Upper lobe of left lung (tissue), 6 donors: ENCODE measurements around the gene RINL. TPM values are rescaled to one million over a fixed set of nuclear protein-coding genes. Genes with fewer than 3 reads are reported as not detected.

Experiments used
- ATAC-seq, 2 donors: fragments of 200-7000 bp; cut with Tn5 transposase; one replicate each; pipeline ENCODE4 v1.9.1; 2022; ENCODE audit warnings: mild to moderate bottlenecking in 2 of 2, moderate library complexity in 2 of 2; ENCODE audit not compliant: low FRiP score in 2 of 2
- DNase-seq, 2 donors: peaks; one replicate each; pipeline ENCODE4 v3.0.0-alpha.2; 2019 to 2020
- H3K27ac ChIP-seq, 4 donors: fragments of 200-600 bp; sonication (generic); one replicate each; pipeline ENCODE4 v1.5.1; 2016 to 2019
- H3K27me3 ChIP-seq, 4 donors: fragments of 200-600 bp; sonication (generic); one replicate each; pipeline ENCODE4 v1.5.1; 2017 to 2019
- H3K36me3 ChIP-seq, 4 donors: fragments of 200-600 bp; sonication (generic); one replicate each; pipeline ENCODE4 v1.5.1; 2016 to 2019
- H3K4me1 ChIP-seq, 4 donors: fragments of 200-600 bp; sonication (generic); one replicate each; pipeline ENCODE4 v1.5.1; 2018 to 2019
- H3K4me3 ChIP-seq, 4 donors: fragments of 200-600 bp; sonication (generic); one replicate each; pipeline ENCODE4 v1.5.1; 2017 to 2019; ENCODE audit warnings: mild to moderate bottlenecking in 2 of 4, moderate library complexity in 1 of 4
- H3K9me3 ChIP-seq, 4 donors: fragments of 200-600 bp; sonication (generic); one replicate each; pipeline ENCODE4 v1.5.1; 2018 to 2019
- EP300 ChIP-seq, 4 donors: sonication (generic); formaldehyde crosslinking; IDR thresholded peaks; one replicate each; pipeline ENCODE4 v1.5.1; 2017; ENCODE audit warnings: antibody characterized with exemption in 4 of 4, control low read depth in 2 of 4
- POLR2A ChIP-seq, 4 donors: fragments of 450-650 bp; IDR thresholded peaks; one replicate each; pipeline ENCODE4 v1.5.1; 2016 to 2017; ENCODE audit warnings: antibody characterized with exemption in 4 of 4, mild to moderate bottlenecking in 2 of 4
- POLR2AphosphoS5 ChIP-seq, 2 donors: sonication (generic); formaldehyde crosslinking; IDR thresholded peaks; one replicate each; pipeline ENCODE4 v1.5.1; 2017; ENCODE audit warnings: antibody characterized with exemption in 2 of 2
- WGBS, 2 donors: methylation state at CpG; one replicate each; pipeline ENCODE4 v1.1.5; 2017 to 2018; 5-methylcytosine and 5-hydroxymethylcytosine counted together
- total RNA-seq, 6 donors: library from RNA; depleted of rRNA in 4 of 6; stranded (reverse); fragments of >200 nt in 4 of 6; gene quantifications; one replicate each; pipeline versions ENCODE4 v1.1.0 to v1.2.1, GENCODE V29; 2016 to 2021
- TF ChIP-seq, protein P1 (sequence below), 6 experiments: fragments of 450-650 bp in 4 of 6; fragments of 200-600 bp in 2 of 6; sonication (generic) in 2 of 6; IDR thresholded peaks; one replicate each; pipeline ENCODE4 v1.5.1; 2016 to 2019; ENCODE audit warnings: antibody characterized with exemption in 6 of 6
- donor health status: DM: no; HTN: no; CAD: no; lungs with moderate emphysema.
- donor health status: DM: no; HTN: yes; CAD: no; lungs with severe emphysema.

Gene RINL
- total RNA-seq, 6 donors from 2014 or later: 8.7 to 23.1 (median 13.2) TPM

DNA sequence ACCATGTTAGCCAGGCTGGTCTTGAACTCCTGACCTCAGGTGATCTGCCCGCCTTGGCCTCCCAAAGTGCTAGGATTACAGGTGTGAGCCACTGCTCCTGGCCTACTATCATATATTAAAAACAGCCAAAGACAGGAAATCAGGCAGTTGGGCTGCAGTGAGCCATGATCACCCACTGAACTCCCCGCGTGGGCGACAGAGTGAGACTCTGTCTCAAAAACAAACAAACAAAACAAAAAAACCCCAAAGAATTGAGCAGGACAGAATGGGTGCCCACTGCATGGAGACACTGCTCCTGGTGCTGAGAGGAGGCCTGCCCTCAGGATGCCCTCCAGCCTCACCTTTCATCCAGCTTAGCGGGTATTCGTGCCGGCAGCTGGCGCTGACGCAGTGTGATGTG lies 5.2 kb upstream of the RINL start:
- no peak overlapping the region for H3K4me3 ChIP-seq
- peaks cover 5 to 6% (median 6%) of the 10 kb centered on the region in 4 donors for H3K4me1 ChIP-seq
- ATAC-seq (no peak), DNase-seq (no peak)
- H3K36me3 ChIP-seq: peaks cover 0 to 65% (median 38%) of the 10 kb centered on the region in 4 donors
- WGBS, 2 donors: 95 to 96% methylated on average over 9 of the region's 9 CpGs
- no peaks in the 10 kb centered on the region for H3K27me3 ChIP-seq
- TF ChIP-seq, protein P1, sequence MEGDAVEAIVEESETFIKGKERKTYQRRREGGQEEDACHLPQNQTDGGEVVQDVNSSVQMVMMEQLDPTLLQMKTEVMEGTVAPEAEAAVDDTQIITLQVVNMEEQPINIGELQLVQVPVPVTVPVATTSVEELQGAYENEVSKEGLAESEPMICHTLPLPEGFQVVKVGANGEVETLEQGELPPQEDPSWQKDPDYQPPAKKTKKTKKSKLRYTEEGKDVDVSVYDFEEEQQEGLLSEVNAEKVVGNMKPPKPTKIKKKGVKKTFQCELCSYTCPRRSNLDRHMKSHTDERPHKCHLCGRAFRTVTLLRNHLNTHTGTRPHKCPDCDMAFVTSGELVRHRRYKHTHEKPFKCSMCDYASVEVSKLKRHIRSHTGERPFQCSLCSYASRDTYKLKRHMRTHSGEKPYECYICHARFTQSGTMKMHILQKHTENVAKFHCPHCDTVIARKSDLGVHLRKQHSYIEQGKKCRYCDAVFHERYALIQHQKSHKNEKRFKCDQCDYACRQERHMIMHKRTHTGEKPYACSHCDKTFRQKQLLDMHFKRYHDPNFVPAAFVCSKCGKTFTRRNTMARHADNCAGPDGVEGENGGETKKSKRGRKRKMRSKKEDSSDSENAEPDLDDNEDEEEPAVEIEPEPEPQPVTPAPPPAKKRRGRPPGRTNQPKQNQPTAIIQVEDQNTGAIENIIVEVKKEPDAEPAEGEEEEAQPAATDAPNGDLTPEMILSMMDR (IDR thresholded peaks at IDR 0.05): no peak
- TF ChIP-seq POLR2AphosphoS5 (IDR thresholded peaks at IDR 0.05): no peak
- TF ChIP-seq POLR2A (IDR thresholded peaks at IDR 0.05): no peak
- TF ChIP-seq EP300 (IDR thresholded peaks at IDR 0.05): no peak
- no peak overlapping the region for H3K27ac ChIP-seq
- no peaks in the 10 kb centered on the region for H3K9me3 ChIP-seq

DNA sequence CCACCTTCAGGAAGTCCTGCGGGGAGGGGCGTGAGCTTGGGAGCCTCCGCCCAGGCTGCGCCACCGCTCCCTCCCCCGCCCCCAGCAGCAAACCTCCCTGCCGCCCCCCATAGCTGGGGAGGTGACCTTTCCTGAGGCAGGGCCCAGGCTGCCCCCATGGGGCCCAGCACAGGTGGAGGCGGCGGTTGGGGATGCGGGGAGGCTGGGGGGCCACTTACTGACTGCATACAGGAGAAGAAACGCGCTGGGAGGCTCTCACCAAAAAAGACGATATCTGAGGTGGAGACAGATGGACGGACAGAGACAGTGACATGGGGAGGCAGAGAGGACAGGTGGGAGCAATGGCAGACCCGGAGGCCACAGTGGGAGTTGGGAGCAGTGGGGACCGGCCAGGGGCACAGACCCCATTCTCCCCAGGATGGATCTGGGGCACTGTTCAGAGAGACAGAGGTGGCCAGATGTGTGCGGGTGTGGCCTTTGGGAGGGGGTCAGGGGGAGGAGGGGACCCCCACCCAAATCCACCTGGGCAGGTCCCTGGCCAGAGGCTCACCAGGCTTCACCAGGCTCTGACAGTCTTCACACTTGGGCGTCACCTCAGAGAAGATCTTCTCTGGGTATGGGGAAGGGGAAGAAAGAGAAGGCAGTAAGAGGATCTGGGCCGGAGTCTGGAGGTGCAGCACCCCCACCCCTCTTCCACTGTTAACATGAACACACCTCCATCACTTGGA lies 3.0 kb upstream of the RINL start:
- ATAC-seq (no peak), DNase-seq (peak in 1 of 2 donors; percentile 80)
- Histone ChIP-seq H3K27me3 (no peaks in the 10 kb centered on the region), H3K27ac (no peak overlapping the region), H3K36me3 (peaks cover 0 to 51% (median 31%) of the 10 kb centered on the region in 4 donors), H3K9me3 (no peaks in the 10 kb centered on the region), H3K4me1 (peaks cover 16 to 19% (median 16%) of the 10 kb centered on the region in 4 donors), H3K4me3 (no peak overlapping the region)
- WGBS, 2 donors: 96% methylated on average over 12 to 16 of the region's 19 CpGs
- TF ChIP-seq, protein P1 (IDR thresholded peaks at IDR 0.05): no peak
- no peak for TF ChIP-seq POLR2AphosphoS5 (IDR thresholded peaks at IDR 0.05)
- TF ChIP-seq POLR2A (IDR thresholded peaks at IDR 0.05): no peak
- TF ChIP-seq EP300 (IDR thresholded peaks at IDR 0.05): no peak

DNA sequence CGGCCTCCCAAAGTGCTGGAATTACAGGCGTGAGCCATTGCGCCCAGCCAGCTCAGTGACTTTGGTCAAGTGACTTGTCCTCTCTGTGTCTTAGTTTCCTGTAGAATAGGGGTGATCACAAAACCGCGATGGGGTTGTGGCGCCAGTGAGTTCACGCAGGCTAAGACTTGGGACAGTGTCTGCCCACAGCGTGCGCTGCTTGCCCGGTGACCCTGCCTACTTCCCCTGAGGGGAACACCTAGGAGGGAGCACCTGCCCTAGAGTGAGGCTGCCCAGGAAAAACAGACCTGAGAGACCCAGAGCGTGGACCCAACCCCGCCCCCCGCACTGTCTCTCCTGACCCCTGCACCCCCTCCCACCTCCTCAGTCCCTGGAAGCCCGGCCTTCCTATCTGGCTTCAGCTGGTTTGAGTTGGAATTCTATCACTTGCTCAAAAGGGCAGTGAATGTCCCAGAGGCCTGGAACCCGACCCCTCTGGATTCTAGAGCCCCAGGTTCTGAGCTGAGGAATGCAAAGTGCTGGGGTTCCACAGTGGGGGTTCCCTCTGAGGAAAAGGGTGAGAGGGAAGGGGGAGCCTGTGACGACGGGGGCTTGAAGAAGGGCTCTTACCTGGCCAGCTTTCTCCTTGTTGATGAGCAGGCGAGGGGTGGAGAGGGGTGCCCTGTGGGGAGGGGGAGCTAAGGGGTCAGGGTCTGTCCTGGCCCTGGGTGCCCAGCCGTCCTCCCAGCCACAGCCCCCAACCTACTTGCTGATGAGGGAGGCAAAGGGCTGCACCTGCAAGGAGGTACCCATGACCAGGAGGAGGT lies 2.2 kb upstream of the RINL start:
- no peak overlapping the region for H3K4me3 ChIP-seq
- no peaks in the 10 kb centered on the region for H3K27me3 ChIP-seq
- WGBS, 2 donors: 93 to 94% methylated on average over 6 to 19 of the region's 19 CpGs
- H3K9me3 ChIP-seq: no peaks in the 10 kb centered on the region
- no peak for TF ChIP-seq POLR2A (IDR thresholded peaks at IDR 0.05)
- TF ChIP-seq, protein P1 (IDR thresholded peaks at IDR 0.05): no peak
- TF ChIP-seq EP300 (IDR thresholded peaks at IDR 0.05): no peak
- no peak for TF ChIP-seq POLR2AphosphoS5 (IDR thresholded peaks at IDR 0.05)
- ATAC-seq (no peak), DNase-seq (no peak)
- H3K27ac ChIP-seq: no peak overlapping the region
- H3K36me3 ChIP-seq: peaks cover 0 to 51% (median 31%) of the 10 kb centered on the region in 4 donors
- peaks cover 16 to 19% (median 16%) of the 10 kb centered on the region in 4 donors for H3K4me1 ChIP-seq

DNA sequence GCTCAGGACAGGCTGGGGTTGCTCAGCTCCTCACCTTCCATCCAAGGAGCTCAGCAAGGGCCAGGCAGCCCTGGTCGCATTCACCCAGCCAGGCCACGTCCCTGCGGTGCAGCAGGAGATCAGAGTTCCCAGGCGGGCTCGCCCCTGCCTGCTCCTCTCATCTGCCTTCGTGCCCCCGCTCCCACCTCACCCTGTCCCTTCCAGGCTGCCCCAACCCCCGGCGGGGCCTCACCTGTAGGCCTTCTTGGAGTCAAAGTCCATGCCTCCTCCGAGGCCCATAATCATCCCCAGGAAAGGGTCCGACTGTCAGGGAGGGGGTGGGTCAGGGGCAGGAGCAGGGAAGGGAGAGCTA lies 1.3 kb upstream of the RINL start:
- ATAC-seq (no peak), DNase-seq (no peak)
- TF ChIP-seq EP300 (IDR thresholded peaks at IDR 0.05) (no peak), POLR2A (IDR thresholded peaks at IDR 0.05) (no peak), POLR2AphosphoS5 (IDR thresholded peaks at IDR 0.05) (no peak)
- TF ChIP-seq, protein P1 (IDR thresholded peaks at IDR 0.05): no peak
- Histone ChIP-seq H3K4me3 (no peak overlapping the region), H3K9me3 (no peaks in the 10 kb centered on the region), H3K36me3 (peaks cover 0 to 51% (median 31%) of the 10 kb centered on the region in 4 donors), H3K27me3 (no peaks in the 10 kb centered on the region), H3K4me1 (peaks cover 16 to 19% (median 16%) of the 10 kb centered on the region in 4 donors), H3K27ac (peak overlapping the region in 1 of 4 donors; percentile 89)
- WGBS, 2 donors: 89 to 98% methylated on average over 4 to 11 of the region's 11 CpGs
